ENCODE data around the gene GHITM.
A peak's percentile ranks its signal among the peaks of the same experiment; 100 is the strongest.
"Not testable (repeated sequence)": the region's sequence is repeated elsewhere in the genome, so short reads cannot be mapped to it uniquely, and the experiment has no call there.

The GHITM gene

GRCh38 chr10:84125910-84126784 lies 13.2 kb upstream of the GHITM start:
- not testable (repeated sequence) for DNase-seq (ENCODE audit: low spot score in 2 of 2); H3K4me1 Mint-ChIP-seq; ATAC-seq (ENCODE audit: low read depth); H3K36me3 Mint-ChIP-seq; H3K4me3 Mint-ChIP-seq; H3K27ac Mint-ChIP-seq
- H3K9me3 Mint-ChIP-seq, result peaks cover 10% of the 10 kb centered on the region
- H3K27me3 Mint-ChIP-seq, result peaks cover 14% of the 10 kb centered on the region

GRCh38 chr10:84126785-84127167 lies 12.5 kb upstream of the GHITM start:
- H3K27ac Mint-ChIP-seq, result no peak overlapping the region
- no peak for DNase-seq (ENCODE audit: low spot score in 2 of 2)
- no peak for ATAC-seq (ENCODE audit: low read depth)
- H3K27me3 Mint-ChIP-seq, result peaks cover 16% of the 10 kb centered on the region
- H3K36me3 Mint-ChIP-seq, result peaks cover 9% of the 10 kb centered on the region
- H3K9me3 Mint-ChIP-seq, result peaks cover 10% of the 10 kb centered on the region
- H3K4me3 Mint-ChIP-seq, result no peak overlapping the region
- no peaks in the 10 kb centered on the region for H3K4me1 Mint-ChIP-seq

DNA sequence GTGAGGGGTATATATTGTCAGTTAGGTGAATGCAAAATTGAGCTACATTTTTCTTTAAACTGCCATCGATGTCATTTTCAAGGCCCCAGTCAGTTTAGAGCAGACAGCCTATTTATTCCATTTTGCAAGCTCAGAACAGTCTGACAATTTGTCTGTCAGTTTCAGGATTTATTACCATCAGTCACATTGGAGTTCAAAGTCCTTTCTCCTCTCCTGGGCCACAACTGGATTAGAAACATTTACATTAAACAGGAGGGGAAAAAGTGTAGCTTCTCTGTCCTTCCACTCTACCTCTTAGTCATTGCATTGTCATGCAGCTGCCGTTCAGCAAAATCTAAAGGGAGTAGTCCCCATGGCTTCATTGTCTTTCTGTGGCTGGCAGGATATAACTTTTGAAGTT lies 3.5 kb upstream of the GHITM start:
- Mint-ChIP-seq H3K36me3 (no peaks in the 10 kb centered on the region), H3K4me1 (peaks cover 10% of the 10 kb centered on the region), H3K27me3 (peaks cover 7% of the 10 kb centered on the region), H3K27ac (no peak overlapping the region), H3K9me3 (no peaks in the 10 kb centered on the region), H3K4me3 (no peak overlapping the region)
- DNase-seq (ENCODE audit: low spot score in 2 of 2), result no peak
- ATAC-seq (ENCODE audit: low read depth), result no peak

- peak overlapping the region; percentile 98 for H3K27ac Mint-ChIP-seq
- H3K4me1 Mint-ChIP-seq, result peaks cover 18% of the 10 kb centered on the region
- DNase-seq (ENCODE audit: low spot score in 2 of 2) (no peak), ATAC-seq (ENCODE audit: low read depth) (no peak)
- no peaks in the 10 kb centered on the region for H3K27me3 Mint-ChIP-seq
- peaks cover 2% of the 10 kb centered on the region for H3K36me3 Mint-ChIP-seq
- no peaks in the 10 kb centered on the region for H3K9me3 Mint-ChIP-seq
- H3K4me3 Mint-ChIP-seq, result peak overlapping the region; percentile 16
Observed at GRCh38 chr10:84137811-84138210, 1.5 kb upstream of the GHITM start.

DNA sequence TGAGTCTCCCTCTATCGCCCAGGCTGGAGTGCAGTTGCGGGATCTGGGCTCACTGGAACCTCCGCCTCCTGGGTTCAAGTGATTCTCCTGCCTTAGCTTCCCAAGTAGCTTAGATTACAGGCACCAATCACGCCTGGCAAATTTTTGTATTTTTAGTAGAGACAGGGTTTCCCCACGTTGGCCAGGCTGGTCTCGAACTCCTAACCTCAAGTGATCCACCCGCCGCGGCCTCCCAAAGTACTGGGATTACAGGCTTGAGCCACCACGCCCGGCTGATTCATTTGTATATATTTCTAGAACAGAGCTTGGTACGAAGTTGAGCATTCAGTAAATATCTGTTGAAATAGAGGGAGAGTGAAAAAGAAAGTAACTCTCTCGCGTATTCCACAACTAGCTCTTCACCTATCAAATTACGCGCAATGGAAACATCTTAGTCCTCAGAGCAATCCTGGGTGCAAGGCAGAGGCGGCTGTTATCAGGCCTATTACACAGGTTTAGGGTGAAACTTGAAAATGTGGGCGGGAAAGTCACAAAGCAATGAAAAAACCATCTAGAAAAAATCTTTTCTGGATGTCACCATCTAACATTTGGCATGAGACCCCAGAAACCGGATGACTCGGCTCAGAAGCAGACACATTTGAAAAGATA lies 707 bp upstream of the GHITM start:
- ATAC-seq (ENCODE audit: low read depth) (no peak), DNase-seq (ENCODE audit: low spot score in 2 of 2) (peak in 1 of 2 donors; percentile 23)
- H3K27me3 Mint-ChIP-seq, result no peaks in the 10 kb centered on the region
- peak overlapping the region; percentile 98 for H3K27ac Mint-ChIP-seq
- H3K4me3 Mint-ChIP-seq, result peak overlapping the region; percentile 72
- H3K4me1 Mint-ChIP-seq, result peaks cover 21% of the 10 kb centered on the region
- no peaks in the 10 kb centered on the region for H3K9me3 Mint-ChIP-seq
- peaks cover 4% of the 10 kb centered on the region for H3K36me3 Mint-ChIP-seq

DNA sequence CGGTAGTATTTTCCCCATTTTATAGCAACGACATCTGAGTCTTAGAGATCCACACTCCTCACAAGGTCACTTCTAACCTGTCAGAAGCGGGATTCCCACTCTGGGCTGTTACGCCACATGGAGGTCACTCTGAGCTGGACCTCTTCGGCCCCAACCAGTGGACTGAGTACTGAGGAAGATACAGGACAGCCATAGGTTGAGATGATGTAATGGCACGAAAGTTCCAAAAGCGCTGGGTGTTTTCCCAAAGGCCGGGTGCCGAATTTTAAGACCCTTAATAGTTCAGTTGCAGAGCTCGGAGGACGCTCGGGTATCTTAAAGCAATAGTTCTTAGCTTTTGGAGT lies 699 bp downstream of the GHITM start:
- no peak for ATAC-seq (ENCODE audit: low read depth)

GRCh38 chr10:84147347-84147746 lies 8.0 kb downstream of the GHITM start:
- no peak overlapping the region for H3K27ac Mint-ChIP-seq
- peaks cover 29% of the 10 kb centered on the region for H3K36me3 Mint-ChIP-seq
- peaks cover 5% of the 10 kb centered on the region for H3K4me1 Mint-ChIP-seq

More for the DNA sequence above, 699 bp downstream of the GHITM start:
- H3K9me3 Mint-ChIP-seq, result no peaks in the 10 kb centered on the region
- peak overlapping the region; percentile 72 for H3K4me3 Mint-ChIP-seq
- peak overlapping the region; percentile 98 for H3K27ac Mint-ChIP-seq
- H3K4me1 Mint-ChIP-seq, result peaks cover 23% of the 10 kb centered on the region
- H3K27me3 Mint-ChIP-seq, result no peaks in the 10 kb centered on the region
- H3K36me3 Mint-ChIP-seq, result peaks cover 11% of the 10 kb centered on the region
- peak in 1 of 2 donors; percentile 4 for DNase-seq (ENCODE audit: low spot score in 2 of 2)

DNA sequence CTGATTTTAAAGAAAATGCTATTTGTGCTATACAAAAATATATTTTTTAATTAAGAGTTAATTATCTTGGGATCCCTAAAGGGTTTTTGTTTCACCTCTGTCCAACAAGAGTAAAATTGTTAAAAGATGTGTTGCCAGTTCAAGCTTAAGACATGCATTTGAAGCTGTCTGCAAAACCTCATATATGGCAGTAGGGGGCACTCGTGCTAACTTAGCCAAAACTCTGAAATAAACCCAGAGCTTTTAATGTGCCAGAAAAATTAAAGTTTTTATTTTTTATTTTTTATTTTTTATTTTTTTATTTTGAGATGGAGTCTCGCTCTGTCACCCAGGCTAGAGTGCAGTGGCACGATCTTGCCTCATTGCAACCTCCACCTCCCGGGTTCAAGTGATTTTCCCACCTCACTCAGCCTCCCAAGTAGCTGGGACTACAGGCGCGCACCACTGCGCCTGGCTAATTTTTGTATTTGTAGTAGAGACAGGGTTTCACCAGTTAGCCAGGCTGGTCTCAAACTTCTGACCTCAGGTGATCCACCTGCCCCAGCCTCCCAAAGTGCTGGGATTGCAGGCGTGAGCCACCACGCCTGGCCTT lies 8.8 kb downstream of the GHITM start:
- DNase-seq (ENCODE audit: low spot score in 2 of 2), result peak in 1 of 2 donors; percentile 18
- H3K27ac Mint-ChIP-seq, H3K4me1 Mint-ChIP-seq, H3K9me3 Mint-ChIP-seq, H3K4me3 Mint-ChIP-seq, H3K27me3 Mint-ChIP-seq: not testable (repeated sequence)
- peaks cover 29% of the 10 kb centered on the region for H3K36me3 Mint-ChIP-seq
- ATAC-seq (ENCODE audit: low read depth), result peak; percentile 64

More at GRCh38 chr10:84147347-84147746, 8.0 kb downstream of the GHITM start:
- Mint-ChIP-seq H3K4me3 (no peak overlapping the region), H3K9me3 (no peaks in the 10 kb centered on the region), H3K27me3 (no peaks in the 10 kb centered on the region)
- no peak for DNase-seq (ENCODE audit: low spot score in 2 of 2)
- ATAC-seq (ENCODE audit: low read depth), result no peak

DNA sequence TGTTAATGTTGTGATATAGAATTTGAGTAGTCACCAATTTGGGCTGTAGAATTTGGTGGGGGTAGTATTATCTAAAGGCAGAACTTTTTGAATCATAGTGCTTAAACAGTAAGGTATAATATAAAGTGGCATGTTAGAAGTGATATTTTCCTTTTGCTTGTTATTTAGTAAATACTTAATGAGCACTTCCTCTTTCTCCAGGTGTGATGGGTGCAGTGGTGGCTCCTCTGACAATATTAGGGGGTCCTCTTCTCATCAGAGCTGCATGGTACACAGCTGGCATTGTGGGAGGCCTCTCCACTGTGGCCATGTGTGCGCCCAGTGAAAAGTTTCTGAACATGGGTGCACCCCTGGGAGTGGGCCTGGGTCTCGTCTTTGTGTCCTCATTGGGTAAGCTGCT lies 10.5 kb downstream of the GHITM start:
- no peak for DNase-seq (ENCODE audit: low spot score in 2 of 2)
- ATAC-seq (ENCODE audit: low read depth), result no peak
- no peaks in the 10 kb centered on the region for H3K9me3 Mint-ChIP-seq
- H3K4me1 Mint-ChIP-seq, result no peaks in the 10 kb centered on the region
- no peak overlapping the region for H3K4me3 Mint-ChIP-seq
- peak overlapping the region; percentile 56 for H3K27ac Mint-ChIP-seq
- H3K36me3 Mint-ChIP-seq, result peaks cover 25% of the 10 kb centered on the region
- H3K27me3 Mint-ChIP-seq, result no peaks in the 10 kb centered on the region

- ATAC-seq (ENCODE audit: low read depth) (no peak), DNase-seq (ENCODE audit: low spot score in 2 of 2) (no peak)
- Mint-ChIP-seq H3K4me1 (peaks cover 7% of the 10 kb centered on the region), H3K27me3 (no peaks in the 10 kb centered on the region), H3K9me3 (no peaks in the 10 kb centered on the region), H3K4me3 (no peak overlapping the region), H3K36me3 (peaks cover 19% of the 10 kb centered on the region), H3K27ac (no peak overlapping the region)
Observed at GRCh38 chr10:84152769-84153168, 13.5 kb downstream of the GHITM start.

DNA sequence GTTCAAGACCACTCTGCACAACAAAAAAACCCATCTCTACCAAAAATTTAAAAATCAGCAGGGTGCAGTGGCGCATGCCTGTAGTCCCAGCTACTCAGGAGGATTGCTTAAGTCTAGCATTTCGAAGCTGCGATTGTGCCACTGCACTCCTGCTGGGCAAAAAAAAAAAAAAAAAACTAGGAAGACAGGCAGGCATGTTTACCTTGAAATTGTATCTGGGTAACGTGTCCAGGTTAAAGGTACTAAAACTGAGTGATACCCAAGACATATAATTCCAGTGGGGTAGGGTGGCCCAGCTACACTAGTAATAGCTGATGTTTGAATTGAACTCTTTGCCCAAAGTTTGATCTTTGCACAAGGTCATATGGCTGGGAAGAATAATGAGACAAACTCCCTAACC lies 16.2 kb downstream of the GHITM start:
- peaks cover 9% of the 10 kb centered on the region for H3K36me3 Mint-ChIP-seq
- peak overlapping the region; percentile 67 for H3K27ac Mint-ChIP-seq
- ATAC-seq (ENCODE audit: low read depth) (no peak), DNase-seq (ENCODE audit: low spot score in 2 of 2) (no peak)
- H3K4me3 Mint-ChIP-seq, result no peak overlapping the region
- H3K27me3 Mint-ChIP-seq, result peaks cover 1% of the 10 kb centered on the region
- H3K9me3 Mint-ChIP-seq, result no peaks in the 10 kb centered on the region
- peaks cover 7% of the 10 kb centered on the region for H3K4me1 Mint-ChIP-seq

DNA sequence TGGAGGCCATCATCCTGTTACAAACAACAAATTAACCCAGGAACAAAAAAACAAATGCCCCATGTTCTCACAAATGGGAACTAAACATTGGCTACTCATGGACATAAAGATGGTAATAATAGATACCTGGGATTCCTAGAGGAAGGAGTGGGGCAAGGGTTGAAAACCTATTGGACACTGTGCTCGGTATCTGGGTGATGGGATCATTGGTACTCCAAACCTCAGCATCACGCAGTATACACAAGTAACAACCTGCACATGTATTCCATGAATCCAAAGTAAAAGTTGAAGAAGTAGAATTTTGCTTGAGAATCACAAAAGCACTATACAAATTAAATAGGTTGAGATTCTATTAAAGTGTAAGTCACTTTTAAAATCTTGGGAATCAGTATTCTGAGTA lies 16.7 kb downstream of the GHITM start:
- peaks cover 1% of the 10 kb centered on the region for H3K27me3 Mint-ChIP-seq
- DNase-seq (ENCODE audit: low spot score in 2 of 2) (no peak), ATAC-seq (ENCODE audit: low read depth) (no peak)
- no peak overlapping the region for H3K4me3 Mint-ChIP-seq
- no peaks in the 10 kb centered on the region for H3K9me3 Mint-ChIP-seq
- peaks cover 9% of the 10 kb centered on the region for H3K36me3 Mint-ChIP-seq
- H3K27ac Mint-ChIP-seq, result peak overlapping the region; percentile 67
- peaks cover 7% of the 10 kb centered on the region for H3K4me1 Mint-ChIP-seq

GRCh38 chr10:84156768-84157167 lies 17.5 kb downstream of the GHITM start:
- peak; percentile 99 for ATAC-seq (ENCODE audit: low read depth)
- no peak for DNase-seq (ENCODE audit: low spot score in 2 of 2)
- peak overlapping the region; percentile 67 for H3K27ac Mint-ChIP-seq
- peaks cover 1% of the 10 kb centered on the region for H3K27me3 Mint-ChIP-seq
- H3K4me3 Mint-ChIP-seq, result no peak overlapping the region
- H3K9me3 Mint-ChIP-seq, result no peaks in the 10 kb centered on the region
- peaks cover 9% of the 10 kb centered on the region for H3K36me3 Mint-ChIP-seq
- H3K4me1 Mint-ChIP-seq, result peaks cover 7% of the 10 kb centered on the region

DNA sequence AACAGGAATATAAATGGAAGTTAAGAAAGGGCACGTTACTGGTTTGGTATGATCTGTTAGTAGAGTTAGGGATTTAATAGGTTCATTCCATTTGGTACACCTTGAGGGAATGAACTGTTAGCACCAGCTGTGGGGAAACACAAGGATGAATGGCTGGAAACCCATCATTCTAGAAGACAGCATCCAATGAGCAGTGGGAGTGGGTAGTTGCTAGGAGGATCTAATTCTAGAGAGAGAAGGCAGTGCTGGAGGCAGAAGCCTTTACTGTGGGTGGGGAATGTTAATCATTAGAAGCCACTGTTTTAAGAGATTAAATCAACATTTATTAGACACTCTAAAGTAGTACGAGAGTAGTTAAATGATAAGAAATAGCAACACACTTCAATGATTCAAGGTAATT lies 18.8 kb downstream of the GHITM start:
- Mint-ChIP-seq H3K27ac (no peak overlapping the region), H3K4me1 (peaks cover 7% of the 10 kb centered on the region), H3K4me3 (no peak overlapping the region), H3K27me3 (peaks cover 1% of the 10 kb centered on the region), H3K9me3 (no peaks in the 10 kb centered on the region), H3K36me3 (peaks cover 9% of the 10 kb centered on the region)
- no peak for ATAC-seq (ENCODE audit: low read depth)
- DNase-seq (ENCODE audit: low spot score in 2 of 2), result no peak
